ENCODE measurements around the gene ADAD2.
"Not testable (repeated sequence)": the region's sequence is repeated elsewhere in the genome, so short reads cannot be mapped to it uniquely, and the experiment has no call there.

ADAD2 gene

DNA sequence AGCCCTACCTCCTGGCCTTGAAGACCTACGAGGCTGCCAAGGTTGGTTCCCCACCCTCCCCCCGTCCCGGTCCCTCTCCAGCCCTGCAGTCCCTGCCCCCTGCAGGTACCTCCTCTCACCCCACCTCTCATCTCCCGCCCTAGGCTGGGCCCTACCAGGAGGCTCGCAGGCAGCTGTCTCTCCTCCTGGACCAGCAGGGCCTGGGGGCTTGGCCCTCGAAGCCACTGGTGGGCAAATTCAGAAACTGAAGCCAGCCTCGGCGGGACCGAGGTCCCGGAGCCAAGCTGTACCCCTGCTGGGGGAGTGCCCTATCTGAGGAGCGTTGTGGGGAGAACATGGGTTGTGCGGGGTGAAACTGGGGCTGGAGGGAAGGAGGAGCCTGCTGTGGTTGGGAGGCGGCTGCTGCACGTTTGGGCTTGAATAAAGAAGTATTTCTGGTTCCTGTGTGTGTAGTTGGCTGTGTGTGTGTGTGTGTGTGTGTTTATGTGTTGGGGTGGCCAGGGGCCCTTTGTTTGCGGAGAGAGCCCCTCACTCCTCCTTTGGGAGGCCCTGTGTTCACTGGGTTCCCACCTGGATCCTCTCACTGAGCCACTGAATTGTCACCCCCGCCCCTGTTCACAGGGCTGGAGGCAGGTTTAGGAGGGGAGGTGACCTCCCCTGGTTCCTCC, 5.9 kb downstream of the ADAD2 start:
- no peak for DNase-seq

DNA sequence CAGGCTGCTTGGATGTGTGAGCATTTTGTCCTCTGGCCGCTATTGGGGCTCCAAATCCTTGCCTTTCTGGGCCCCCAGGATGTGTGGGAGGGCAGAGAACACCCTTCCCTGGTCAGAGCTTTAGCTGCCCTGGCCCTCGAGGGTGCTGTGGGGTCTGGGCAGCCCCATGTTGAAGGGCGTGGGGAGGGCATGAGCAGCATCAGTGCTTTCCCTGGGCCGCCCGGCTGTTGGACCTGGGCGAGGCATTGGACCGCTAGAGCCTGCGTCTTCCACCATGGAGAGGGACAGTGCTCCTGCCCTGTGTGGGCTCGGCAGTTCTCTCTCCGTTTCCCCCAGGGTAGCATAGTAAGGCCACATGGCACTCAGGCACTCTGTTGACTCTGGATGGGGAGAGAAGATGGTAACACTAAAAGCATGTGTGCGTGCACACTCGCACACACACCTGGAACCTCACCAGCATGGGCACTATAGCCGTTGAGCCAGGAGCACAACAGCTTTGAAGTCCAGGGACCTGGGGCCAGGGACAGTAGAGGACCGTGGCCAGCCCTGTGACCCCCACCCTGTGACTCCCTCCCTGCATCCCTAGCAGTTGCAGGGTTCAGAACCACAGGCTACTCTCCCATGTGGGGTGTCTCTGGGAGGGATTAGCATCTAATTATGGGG, 6.6 kb downstream of the ADAD2 start:
- DNase-seq = no peak

DNA sequence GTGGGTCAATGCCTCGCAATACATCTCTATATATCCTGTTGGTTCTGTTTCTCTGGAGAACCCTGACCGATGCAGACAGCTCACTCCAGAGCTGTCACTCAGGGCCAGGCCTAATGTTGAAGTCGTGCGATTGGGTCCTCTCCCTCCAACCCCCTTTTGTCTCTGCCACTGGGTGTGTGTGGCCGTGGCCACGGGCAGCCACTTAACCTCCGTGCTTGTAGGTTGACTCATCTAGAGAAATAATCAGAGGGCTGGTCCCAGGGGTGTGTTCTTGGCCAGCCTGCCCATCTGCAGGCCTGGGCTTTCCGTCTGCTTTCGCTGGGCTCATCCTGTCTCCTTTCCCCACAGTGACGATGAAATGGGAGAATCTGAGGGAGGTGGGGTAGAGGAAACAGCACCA, 7.4 kb downstream of the ADAD2 start:
- no peak for DNase-seq

DNA sequence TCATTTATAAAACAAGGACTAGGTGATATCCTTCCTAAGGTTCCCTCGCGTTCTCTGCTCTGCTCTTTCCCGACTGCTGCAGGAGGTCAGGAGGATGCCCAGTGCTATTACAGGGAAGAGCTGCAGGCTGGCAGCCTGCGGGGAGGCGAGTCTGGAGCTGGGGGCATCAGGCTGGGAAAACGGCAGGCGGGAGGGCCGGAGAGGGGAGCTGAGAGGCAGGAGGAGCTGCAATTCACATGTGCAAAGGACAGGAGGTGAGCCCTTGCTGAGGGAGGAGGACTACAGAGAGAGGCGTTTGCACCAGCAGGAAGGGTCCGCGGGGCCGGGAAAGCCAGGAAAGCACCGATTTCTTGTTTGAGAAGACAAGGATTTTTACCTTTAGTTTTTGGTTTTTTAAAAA, 8.1 kb downstream of the ADAD2 start:
- DNase-seq = no peak

DNA sequence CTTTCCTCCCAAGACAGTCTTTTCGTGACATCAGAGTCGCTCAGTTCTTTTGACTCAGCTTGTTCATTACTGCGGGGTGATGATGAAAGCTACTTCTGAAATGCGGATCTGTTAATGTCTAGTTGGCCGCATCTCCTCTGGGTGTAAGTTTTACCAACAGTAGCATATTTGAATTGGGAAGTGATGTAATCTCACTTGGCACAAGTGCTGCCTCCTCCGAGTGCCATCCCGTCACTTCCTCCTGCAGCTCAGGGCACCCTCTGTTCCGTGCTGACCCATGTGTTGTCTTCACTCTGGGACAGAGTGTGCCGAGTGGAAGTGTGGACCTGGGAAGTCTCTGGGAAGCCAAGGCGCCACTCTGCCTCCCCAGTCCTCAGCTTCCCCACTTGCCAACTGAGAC, 8.9 kb downstream of the ADAD2 start:
- DNase-seq = no peak

DNA sequence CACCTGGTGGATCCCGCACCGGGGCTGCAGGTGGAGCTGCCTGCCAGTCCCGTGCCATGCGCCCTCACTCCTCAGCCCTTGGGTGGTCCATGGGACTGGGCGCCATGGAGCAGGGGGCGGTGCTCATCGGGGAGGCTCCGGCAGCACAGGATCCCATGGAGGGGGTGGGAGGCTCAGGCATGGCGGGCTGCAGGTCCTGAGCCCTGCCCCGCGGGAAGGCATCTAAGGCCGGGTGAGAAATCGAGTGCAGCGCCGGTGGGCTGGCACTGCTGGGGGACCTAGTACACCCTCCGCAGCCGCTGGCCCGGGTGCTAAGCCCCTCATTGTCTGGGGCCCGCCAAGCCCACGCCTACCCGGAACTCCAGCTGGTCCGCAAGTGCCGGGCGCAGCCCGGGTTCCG, 13.6 kb downstream of the ADAD2 start:
- not testable (repeated sequence) for DNase-seq

DNA sequence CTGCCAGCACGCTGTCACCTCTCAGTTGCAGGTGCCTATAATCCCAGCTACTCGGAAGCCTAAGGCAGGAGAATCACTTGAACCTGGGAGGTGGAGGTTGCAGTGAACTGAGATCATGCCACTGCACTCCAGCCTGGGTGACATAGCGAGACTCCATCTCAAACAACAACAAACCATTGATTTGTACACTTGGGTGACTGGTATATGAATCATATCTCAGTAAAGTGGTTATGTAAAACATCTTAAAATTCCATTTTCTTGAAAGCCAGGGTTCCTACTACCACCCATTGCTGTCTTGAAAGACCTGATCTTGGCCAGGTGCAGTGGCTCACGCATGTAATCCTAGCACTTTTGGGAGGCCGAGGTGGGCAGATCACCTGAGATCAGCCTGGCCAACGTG, 14.2 kb downstream of the ADAD2 start:
- DNase-seq = not testable (repeated sequence)

DNA sequence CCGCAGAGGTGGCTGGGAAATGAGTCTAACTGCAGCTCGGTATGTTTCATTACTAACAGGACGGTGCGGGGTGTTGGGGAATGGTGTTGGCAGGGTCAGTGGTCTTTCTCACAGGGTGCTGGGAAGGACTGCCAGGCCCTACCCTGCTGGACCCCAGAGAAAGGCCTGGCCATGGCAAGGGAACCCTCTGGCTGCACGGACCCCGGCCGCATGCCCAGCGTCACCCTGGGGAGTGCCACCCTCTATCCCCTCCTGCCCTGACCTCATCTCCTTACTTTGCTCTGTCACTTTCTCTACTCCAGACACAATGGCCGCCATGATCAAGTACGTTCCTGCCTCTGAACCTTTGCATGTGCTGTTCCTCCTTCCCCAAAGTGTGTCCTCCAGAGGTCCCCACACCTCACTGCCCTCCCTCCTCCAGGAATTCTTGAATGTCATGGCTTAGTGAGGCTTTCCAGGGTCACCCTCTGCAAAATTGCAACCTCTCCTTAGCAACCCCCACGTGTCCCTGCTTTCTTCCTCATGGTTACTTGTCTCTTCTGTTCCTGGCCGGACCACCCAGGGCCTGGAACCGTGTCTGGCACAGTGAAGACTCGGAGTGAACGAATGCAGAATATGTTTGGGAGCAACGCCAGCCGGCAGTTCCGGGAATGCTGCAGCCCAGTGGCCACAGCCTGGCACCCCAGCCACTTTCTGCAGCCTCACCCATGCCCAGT, 15.2 kb downstream of the ADAD2 start:
- no peak for DNase-seq

DNA sequence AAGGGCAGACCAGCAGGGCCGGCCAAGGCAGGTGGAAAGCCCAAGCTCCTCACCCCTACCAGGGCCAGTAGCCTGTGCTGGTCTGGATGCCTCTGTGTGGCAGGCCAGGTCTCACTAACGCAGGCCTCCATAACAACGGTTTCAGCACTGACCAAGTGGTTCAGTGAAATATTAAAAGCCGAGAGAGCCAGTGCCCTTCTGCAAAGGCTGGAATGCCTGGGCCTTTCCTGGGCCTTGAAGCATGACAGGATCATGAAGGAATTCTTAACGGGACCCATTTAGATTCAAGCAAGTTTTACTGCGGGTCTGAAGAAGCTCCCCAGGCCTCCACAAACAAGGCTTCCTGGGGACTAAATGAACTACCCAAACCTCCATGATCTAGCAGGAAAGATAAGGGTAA, 16.3 kb downstream of the ADAD2 start:
- DNase-seq = no peak

DNA sequence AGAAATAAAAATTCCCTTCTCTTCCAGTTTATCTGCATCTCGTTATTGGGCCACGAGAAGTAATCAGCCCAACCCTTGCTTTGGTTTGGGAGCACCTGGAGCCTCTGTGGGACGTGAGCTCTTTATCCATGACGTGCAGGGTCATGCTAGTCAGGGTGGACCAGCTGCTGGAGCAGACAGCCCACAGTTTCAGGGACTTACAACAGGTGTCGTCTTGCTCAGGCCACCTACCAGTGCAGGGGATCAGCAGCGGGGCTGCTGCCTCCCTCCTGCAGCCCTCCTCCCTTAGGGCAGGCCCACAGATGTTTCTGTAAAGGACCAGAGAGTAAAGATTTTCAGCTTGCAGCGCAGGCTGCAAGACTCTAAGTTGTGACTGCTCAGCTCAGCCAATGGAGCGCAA, 16.9 kb downstream of the ADAD2 start:
- DNase-seq = no peak

DNA sequence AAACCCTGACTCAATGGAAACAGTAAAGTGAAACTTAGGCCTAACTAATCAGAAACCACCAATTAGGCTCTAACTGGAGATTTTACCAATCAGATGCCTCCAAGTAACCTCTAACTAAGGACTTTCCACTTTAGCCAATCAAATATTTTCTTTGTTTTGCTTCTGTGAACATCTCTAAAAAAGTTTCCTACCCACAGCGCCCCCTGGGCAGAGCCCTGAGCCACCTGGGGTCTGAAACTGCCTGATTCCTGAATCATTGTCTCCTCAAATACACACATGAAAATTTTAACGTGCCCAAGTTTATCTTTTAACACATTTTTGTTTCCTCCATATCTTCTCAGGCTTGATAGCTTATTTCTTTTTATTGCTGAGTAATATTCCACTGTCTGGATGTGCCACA, 19.0 kb downstream of the ADAD2 start:
- no peak for DNase-seq

DNA sequence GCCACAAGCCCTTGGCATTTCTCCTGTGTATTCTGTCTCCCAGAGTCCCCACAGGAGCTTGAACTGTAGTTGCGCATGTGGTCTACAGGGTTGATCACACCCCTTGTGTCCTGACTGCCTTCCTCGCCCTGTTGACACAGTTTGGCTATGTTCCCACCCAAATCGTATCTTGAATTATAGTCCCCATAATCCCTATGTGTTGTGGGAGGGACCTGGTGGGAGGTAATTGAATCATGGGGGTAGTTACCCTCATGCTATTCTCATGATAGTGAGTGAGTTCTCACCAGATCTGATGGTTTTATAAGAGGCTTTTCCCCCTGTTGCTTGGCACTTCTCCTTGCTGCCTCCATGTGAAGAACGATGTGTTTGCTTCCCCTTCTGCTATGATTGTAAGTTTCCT, 21.2 kb downstream of the ADAD2 start:
- DNase-seq = no peak

DNA sequence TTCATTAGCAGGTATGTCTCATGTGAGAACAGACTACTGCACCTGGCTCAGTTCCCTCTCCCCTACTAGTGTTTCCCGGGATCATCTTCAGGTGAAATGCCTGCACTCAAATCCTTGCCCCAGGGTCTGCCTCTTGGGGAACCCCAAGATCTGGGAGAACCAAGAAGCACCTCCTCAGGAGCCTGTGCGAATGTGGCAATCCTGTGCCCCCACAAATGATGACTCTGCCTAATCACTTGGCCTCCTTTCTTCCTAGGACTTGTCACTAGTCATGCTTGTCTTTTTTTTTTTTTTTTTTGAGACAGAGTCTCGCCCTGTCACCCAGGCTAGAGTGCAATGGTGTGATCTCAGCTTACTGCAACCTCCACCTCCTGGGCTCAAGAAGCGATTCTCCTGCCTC, 21.7 kb downstream of the ADAD2 start:
- DNase-seq = no peak

DNA sequence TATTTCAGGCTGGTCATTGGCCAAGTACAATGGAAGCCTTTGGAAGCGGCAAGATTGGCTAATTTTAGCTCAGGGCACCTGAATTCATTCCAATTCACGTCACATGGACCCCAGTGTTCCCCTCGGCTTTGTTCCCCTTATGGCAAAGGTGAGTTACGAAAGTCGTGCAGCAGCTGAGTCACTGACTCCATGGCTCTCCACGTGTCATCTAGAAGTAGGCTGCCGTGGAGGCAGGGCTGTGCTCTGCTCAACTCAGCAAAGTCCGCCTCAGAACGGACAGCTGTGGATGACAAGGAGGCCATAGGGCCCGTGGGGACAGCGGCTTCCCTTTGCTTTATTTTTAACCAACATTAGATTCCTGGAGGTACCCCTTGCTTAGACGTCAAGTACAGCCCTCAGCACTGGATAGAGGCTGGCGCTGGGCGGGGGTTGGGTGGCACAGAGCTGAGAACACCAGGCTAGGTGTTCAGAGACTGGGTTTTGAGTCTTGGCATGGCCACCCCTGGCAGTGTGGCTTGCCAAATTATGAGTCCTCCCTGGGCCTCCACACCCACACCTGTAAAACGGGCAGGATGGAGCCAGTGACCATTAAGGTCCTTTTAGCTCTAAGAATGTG, 23.6 kb downstream of the ADAD2 start:
- no peak for DNase-seq

DNA sequence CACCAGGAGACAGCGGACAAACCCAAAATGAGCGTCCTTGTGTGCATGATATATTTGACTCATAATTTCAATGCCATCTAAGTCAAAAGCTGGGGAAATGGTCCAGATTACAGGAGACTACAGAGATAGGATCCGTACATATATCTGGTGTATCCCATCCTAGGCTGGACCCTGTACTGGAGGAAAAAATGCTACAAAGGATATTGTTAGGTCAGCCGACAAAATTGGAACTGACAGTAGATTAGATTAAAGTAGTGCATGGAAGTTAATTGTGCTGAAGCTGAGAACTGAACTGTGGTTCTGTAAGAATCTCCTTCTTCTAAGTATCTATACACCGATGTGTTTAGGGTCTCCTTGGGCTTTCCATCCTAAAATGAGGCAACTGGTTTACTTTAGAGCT, 24.6 kb downstream of the ADAD2 start:
- no peak for DNase-seq

DNA sequence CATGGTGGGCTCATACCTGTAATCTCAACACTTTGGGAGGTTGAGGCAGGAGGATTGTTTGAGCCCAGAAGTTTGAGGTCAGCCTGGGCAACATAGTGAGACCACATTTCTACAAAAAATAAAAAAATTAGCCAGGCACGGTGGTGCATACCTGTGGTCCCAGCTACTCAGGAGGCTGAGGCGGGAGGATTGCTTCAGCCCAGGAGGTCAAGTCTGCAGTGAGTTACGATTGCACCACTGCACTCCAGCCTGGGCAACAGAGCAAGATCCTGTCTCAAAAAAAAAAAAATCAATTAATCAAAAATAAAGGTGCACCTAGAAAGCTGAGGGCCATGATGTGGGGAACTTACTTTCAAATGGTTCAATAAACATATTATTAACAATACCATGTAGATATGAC, 25.2 kb downstream of the ADAD2 start:
- DNase-seq = not testable (repeated sequence)

DNA sequence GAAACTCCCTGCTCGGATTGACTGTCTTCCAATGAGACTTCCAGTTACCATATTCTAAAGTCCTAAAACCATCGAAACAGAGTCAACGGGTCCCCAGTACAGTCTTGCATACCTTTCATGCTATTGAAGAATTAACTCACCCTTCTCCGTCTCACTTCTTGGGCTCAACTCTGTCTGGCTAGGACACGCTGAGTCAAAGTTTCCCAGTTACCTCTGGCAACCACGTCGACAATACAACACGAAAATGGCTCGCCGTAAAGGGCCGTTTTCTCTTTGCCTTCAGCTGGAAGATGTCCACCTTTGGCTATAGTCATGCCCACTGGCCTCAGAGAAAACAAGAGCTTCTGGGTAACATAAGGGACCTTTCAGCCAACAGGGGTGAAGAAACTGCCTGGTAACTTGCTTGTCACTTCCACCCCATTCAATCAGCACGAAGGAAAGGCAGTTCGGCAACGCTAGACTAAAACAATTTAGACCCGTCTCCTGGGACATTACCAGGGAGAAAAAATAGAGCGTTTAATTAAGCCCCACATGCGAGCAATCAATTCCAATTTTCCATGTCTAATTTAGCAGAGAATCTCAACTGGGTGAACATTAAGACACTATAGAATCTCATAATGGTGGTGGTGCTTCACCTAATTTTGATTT, 27.3 kb downstream of the ADAD2 start:
- no peak for DNase-seq

DNA sequence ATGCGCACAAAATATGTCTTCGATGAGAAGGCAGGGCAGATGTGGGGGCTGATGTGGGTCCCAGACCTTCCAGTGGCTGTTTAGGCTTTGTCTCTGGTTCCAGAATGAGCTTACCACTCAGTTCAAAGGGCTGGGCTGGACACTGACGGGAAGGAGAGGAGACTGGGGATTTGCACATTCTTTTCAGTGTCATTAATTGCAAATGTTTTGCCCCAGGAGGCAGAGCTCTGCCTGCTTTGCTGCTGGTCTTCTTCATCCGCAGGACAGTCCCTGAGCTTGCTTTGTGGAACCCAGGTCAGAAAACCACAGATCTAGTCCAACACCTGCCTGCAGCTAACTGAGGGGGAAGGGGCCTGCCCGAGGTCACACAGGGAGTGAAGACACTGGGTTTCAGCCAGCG, 28.0 kb downstream of the ADAD2 start:
- no peak for DNase-seq

DNA sequence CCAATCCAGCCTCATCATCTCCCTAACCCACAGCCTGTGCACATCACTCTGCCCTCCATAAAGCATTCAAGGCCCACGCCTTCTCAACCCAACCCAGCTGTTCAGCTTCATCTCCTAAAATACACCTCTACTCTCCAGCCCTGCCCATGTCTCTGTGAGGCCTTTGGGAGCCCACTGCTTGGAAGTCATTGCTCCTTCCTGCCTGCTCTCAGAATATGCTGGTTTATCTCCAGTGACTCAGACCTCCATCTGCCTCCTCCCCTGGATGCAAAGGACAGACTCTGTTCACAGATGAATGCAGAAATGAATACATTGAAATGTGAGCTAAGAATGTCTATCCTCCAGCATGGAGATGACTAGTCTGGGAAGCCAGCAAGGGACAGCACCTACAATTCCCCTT, 29.9 kb downstream of the ADAD2 start:
- no peak for DNase-seq

DNA sequence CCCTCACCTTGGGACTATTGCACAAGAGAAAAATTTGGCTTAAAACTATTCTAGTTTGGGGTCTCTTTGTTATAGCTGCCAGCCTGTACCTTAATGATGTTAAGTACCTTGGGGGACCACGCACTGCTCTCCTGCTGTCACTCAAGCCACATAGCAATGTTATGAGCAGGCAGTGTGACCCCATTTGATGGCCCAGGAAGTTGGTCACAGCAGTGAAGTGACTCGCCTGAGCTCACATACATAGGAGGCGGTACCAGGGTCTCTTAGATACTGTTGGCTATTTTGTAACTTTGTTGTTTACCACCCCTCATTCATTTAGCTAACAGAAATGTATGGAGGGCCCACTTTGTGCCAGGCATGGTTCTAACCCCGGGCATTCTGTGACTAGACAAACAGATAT, 32.5 kb downstream of the ADAD2 start:
- no peak for DNase-seq

DNA sequence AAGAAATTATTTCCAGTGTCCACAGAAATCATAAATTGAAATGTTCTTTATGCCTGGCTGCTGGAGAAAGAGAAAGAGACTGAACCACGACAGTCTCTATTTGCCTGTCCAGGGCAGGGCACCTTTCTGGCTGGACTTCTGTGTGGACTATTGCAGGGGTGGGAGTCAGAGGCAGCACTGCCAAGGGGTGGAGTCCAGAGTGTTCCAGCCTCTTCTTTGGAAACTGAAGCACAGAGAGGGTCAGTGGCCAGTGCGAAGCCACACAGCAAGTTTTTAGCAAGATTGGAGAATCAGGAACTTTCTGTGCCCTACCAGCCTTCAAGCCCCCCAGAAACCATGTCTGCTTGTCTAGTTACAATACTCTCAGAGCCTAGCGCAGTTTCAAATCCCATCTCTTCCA, 33.6 kb downstream of the ADAD2 start:
- no peak for DNase-seq

DNA sequence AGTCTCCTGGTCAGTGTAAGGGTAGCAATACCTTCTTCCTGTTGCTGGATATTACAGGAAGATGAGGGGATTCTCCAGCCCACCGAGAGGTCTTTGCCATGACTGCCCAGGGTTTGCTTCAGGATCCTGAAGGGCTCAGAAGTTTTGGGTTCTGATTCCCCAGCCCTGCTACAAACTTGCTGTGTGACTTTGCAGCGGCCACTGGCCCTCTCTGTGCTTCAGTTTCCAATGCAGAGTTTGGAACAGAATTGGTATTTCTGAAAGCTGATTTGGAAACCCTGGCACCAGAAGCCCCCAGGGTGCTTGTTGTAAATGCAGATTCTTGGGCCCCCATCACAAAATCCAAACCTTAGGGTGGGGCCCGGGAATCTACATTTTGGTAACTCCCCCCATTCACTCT, 34.2 kb downstream of the ADAD2 start:
- DNase-seq = no peak

DNA sequence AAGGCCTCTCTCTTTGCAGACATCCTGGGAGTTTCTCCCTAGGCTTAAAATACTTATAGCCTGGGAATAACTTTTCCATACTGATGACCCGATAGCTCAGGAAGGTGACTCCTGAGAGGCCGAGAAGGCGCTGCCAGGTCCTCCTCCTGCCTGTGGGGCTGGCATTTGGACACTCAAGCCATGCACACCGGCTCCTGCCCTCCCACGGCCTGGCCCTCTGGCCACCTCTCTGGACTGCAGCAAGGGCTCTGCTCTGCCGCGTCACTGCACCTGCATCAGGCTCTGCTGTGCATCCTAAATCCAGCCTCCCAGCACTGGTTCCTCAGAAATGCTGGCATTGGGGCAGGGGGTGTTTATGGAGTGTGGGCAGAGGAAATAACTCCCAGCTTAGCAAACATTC, 34.6 kb downstream of the ADAD2 start:
- DNase-seq = no peak

DNA sequence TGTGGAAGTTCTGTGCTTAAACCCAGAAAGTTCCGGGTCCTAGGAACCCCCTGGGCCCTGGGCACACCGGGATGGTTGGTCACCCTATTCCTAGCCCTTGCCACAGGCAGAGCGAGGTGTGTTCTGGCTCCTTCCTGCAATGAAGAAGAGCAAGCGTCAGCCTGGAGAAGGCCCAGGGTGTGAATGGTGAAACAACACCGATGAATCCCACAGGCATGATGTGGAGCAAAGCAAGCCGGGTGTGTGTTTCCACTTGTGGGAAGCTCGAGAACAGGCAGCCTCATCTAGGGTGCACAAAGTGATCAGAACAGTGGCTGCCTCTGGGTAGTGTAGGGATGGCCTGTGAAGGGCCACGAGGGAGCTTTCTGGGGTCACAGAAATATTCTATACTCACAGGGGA, 35.1 kb downstream of the ADAD2 start:
- no peak for DNase-seq
